ENCODE results near the gene PRSS27. TPM values are rescaled to one million over a fixed set of nuclear protein-coding genes. Genes with fewer than 3 reads are reported as not detected.

Gene PRSS27
- total RNA-seq, 1 experiment from 2014 or later, result 14.8 TPM

DNA sequence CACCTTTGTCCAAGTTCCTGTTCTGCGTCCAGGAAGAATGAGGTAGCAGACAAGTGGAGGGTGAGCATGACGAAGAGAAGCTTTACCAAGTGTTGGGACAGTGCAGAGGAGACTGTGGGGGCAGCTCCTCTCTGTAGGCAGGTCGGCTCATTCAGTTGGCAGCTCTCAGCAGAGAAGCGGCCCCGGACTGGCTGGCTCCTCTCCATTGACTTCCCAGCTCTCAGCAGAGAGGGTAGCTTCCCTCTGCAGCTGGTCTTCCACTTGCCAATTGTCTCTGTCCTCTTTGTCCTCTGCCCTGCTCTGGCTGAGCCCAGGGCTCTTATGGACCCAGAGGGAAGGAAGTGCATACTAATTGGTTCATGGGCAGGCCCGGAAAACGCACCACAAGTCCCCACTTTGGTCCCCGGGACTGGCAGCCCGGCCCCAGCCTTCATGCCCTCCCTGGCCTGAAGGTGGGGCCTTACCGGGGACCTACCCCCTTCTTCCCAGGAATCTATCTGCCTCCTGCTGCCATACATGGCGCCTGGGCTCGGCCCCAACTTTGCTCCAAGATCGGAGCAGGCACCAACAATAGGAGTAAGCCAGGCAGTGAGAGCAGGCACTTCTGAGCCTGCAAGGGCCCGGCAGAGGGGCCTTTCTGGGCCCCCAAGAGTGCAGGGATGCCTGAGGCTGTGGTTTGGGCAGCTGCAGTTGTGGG lies 27.6 kb downstream of the PRSS27 start:
- Histone ChIP-seq H4K20me1 (ENCODE audit: insufficient read depth) (peaks cover 47% of the 10 kb centered on the region), H3K27ac (no peak overlapping the region), H3K9me3 (ENCODE audit: insufficient read depth, low read depth) (no peaks in the 10 kb centered on the region), H2AFZ (no peak overlapping the region), H3K4me1 (replicated peaks; ENCODE audit: insufficient read depth) (no peaks in the 10 kb centered on the region), H3K36me3 (ENCODE audit: low read depth) (no peaks in the 10 kb centered on the region), H3K4me2 (no peak overlapping the region), H3K4me3 (no peak overlapping the region), H3K9me2 (ENCODE audit: insufficient read depth) (no peaks in the 10 kb centered on the region), H3K79me2 (ENCODE audit: low read depth) (peaks cover 28% of the 10 kb centered on the region), H3F3A (ENCODE audit: insufficient read depth, low read depth) (no peaks in the 10 kb centered on the region), H3K27me3 (ENCODE audit: insufficient read depth, low read depth) (no peaks in the 10 kb centered on the region)
- ChIA-PET CTCF (no interaction called here), POLR2A (ENCODE audit: unreplicated experiment) (no interaction called here)
- BruUV-seq (replicated peaks), result no TSS peak
- TF ChIP-seq EZH2 (IDR thresholded peaks at IDR 0.05; ENCODE audit: low read depth), result no peak
- TF ChIP-seq, protein P1, sequence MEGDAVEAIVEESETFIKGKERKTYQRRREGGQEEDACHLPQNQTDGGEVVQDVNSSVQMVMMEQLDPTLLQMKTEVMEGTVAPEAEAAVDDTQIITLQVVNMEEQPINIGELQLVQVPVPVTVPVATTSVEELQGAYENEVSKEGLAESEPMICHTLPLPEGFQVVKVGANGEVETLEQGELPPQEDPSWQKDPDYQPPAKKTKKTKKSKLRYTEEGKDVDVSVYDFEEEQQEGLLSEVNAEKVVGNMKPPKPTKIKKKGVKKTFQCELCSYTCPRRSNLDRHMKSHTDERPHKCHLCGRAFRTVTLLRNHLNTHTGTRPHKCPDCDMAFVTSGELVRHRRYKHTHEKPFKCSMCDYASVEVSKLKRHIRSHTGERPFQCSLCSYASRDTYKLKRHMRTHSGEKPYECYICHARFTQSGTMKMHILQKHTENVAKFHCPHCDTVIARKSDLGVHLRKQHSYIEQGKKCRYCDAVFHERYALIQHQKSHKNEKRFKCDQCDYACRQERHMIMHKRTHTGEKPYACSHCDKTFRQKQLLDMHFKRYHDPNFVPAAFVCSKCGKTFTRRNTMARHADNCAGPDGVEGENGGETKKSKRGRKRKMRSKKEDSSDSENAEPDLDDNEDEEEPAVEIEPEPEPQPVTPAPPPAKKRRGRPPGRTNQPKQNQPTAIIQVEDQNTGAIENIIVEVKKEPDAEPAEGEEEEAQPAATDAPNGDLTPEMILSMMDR (conservative IDR thresholded peaks at IDR 0.05), result no peak
- intact Hi-C loops (cut with micrococcal nuclease; ENCODE audit: unreplicated experiment), result no loop called here
- DNase-seq, result no peak

DNA sequence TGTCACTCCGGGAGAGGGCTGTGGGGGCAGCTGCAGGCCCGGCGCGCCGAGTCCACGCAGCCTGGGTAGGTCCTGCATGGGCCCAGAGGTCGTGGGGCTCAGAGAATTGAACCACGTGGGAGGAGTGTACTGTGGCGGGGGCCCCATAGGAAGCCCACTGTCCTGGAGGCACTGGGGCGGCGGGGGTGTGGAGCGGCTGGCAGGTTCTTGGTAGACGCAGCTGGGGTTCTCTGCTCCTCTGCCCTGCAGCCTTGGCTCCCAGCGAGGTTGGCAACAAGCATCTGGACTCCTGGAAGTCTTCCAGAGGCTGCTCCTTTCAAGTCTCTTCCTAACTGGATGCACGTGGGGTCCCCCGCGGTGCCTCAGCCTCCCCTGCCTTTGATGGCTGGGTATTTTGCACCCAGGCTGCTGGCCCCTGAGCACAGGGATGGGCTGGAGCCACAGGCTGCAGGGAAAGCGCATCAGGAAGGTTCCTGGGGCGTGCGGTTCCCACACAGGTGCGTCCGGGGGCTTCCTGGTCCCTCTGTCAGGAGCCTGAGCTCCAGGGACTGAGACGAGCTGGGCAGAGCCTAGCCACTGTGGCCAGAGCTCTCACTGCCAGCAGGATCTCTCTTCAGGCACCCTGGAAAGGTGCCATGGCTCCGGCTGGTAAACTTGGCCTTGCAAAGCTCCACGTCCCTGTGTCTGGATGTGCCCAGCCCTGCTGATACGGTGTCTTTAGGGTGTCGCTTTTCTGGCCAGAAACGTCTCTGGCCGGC lies 28.4 kb downstream of the PRSS27 start:
- no peak overlapping the region for H2AFZ ChIP-seq
- no peak overlapping the region for H3K4me3 ChIP-seq
- no peaks in the 10 kb centered on the region for H3K27me3 ChIP-seq (ENCODE audit: insufficient read depth, low read depth)
- H4K20me1 ChIP-seq (ENCODE audit: insufficient read depth), result peaks cover 54% of the 10 kb centered on the region
- no peak overlapping the region for H3K27ac ChIP-seq
- ChIA-PET POLR2A (ENCODE audit: unreplicated experiment) (no interaction called here), CTCF (no interaction called here)
- no peaks in the 10 kb centered on the region for H3K36me3 ChIP-seq (ENCODE audit: low read depth)
- no peak for DNase-seq
- peaks cover 35% of the 10 kb centered on the region for H3K79me2 ChIP-seq (ENCODE audit: low read depth)
- TF ChIP-seq, protein P1 (conservative IDR thresholded peaks at IDR 0.05), result no peak
- BruUV-seq (replicated peaks), result no TSS peak
- H3K4me2 ChIP-seq, result no peak overlapping the region
- no peaks in the 10 kb centered on the region for H3F3A ChIP-seq (ENCODE audit: insufficient read depth, low read depth)
- H3K9me3 ChIP-seq (ENCODE audit: insufficient read depth, low read depth), result no peaks in the 10 kb centered on the region
- intact Hi-C loops (cut with micrococcal nuclease; ENCODE audit: unreplicated experiment), result no loop called here
- H3K9me2 ChIP-seq (ENCODE audit: insufficient read depth), result no peaks in the 10 kb centered on the region
- no peaks in the 10 kb centered on the region for H3K4me1 ChIP-seq (replicated peaks; ENCODE audit: insufficient read depth)

DNA sequence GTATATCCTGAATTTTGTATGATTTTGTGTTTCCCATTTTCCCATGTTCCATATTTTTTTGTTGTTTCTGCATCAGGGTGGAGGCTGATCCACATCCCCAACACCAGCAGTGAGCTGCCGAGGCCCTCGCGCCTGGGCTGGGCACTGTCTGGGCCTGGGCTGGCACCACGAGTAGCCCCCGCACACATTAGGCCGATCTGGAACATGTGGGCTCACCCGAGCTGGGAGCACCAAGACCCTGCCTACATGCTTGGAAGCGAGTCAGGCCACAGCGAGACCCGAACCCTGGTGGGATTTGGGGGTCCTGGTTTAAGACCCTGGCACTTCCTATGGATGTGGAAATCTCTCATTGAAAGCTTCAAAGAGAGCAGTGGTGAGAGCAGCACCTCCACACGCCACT lies 29.2 kb downstream of the PRSS27 start:
- Histone ChIP-seq H2AFZ (no peak overlapping the region), H4K20me1 (ENCODE audit: insufficient read depth) (peaks cover 54% of the 10 kb centered on the region), H3K4me3 (no peak overlapping the region), H3K27ac (no peak overlapping the region), H3F3A (ENCODE audit: insufficient read depth, low read depth) (no peaks in the 10 kb centered on the region), H3K9me2 (ENCODE audit: insufficient read depth) (no peaks in the 10 kb centered on the region), H3K27me3 (ENCODE audit: insufficient read depth, low read depth) (no peaks in the 10 kb centered on the region), H3K4me2 (no peak overlapping the region), H3K9me3 (ENCODE audit: insufficient read depth, low read depth) (no peaks in the 10 kb centered on the region), H3K79me2 (ENCODE audit: low read depth) (peaks cover 36% of the 10 kb centered on the region), H3K36me3 (ENCODE audit: low read depth) (no peaks in the 10 kb centered on the region), H3K4me1 (replicated peaks; ENCODE audit: insufficient read depth) (no peaks in the 10 kb centered on the region)
- DNase-seq, result no peak
- no peak for TF ChIP-seq EZH2 (IDR thresholded peaks at IDR 0.05; ENCODE audit: low read depth)
- TF ChIP-seq, protein P1 (conservative IDR thresholded peaks at IDR 0.05), result no peak
- intact Hi-C loops (cut with micrococcal nuclease; ENCODE audit: unreplicated experiment), result no loop called here
- ChIA-PET CTCF (interaction anchor here (0.5 kb wide), 1 partner anchor 153 kb away, joined by 4 read pairs; the partner anchor contains the start of gene PDPK1), POLR2A (ENCODE audit: unreplicated experiment) (no interaction called here)
- no TSS peak for BruUV-seq (replicated peaks)

Measured in PC-9 (cell line).